Pancreas (tissue), 10 donors: Measurements from ENCODE around the gene PPP2R5E. TPM values are rescaled to one million over a fixed set of nuclear protein-coding genes. Genes with fewer than 3 reads are reported as not detected.

ENCODE experiments used
- ATAC-seq, 4 donors: fragments of 200-7000 bp; cut with Tn5 transposase; one replicate each; pipeline versions ENCODE4 v1.8.0 to v1.9.1; 2020; ENCODE audit warnings: mild to moderate bottlenecking in 4 of 4, moderate library complexity in 4 of 4
- DNase-seq, 6 donors: peaks; one replicate each; pipeline ENCODE4 v3.0.0-alpha.2; 2020
- FAIRE-seq: peaks from 2 replicates; lab custom pipeline; 2012; peaks lifted over from hg19 to GRCh38; lab: Jason Lieb, UNC
- H3K27ac ChIP-seq, 4 donors: fragments of 200-600 bp; sonication (generic); 1 replicate in 3 of 4; 2 replicates in 1 of 4; pipeline versions ENCODE4 v1.5.0 to v1.8.0; 2020
- H3K27me3 ChIP-seq, 4 donors: fragments of 200-600 bp; one replicate each; pipeline ENCODE4 v1.8.0; 2021
- H3K36me3 ChIP-seq, 3 donors: fragments of 200-600 bp; sonication (generic) in 1 of 3; one replicate each; pipeline versions ENCODE4 v1.5.0 to v1.8.0; 2020 to 2021
- H3K4me1 ChIP-seq, 3 donors: fragments of 200-600 bp; one replicate each; pipeline ENCODE4 v1.8.0; 2021
- H3K4me3 ChIP-seq, 4 donors: fragments of 200-600 bp; sonication (generic) in 2 of 4; one replicate each; pipeline versions ENCODE4 v1.5.0 to v1.8.0; 2020 to 2021
- H3K9me3 ChIP-seq, 4 donors: fragments of 200-600 bp; one replicate each; pipeline ENCODE4 v1.8.0; 2021
- WGBS, 2 donors: extraction: QIAGEN DNeasy Blood & Tissue Kit; methylation state at CpG; one replicate each; pipeline ENCODE4 v1.1.7; 2013; 5-methylcytosine and 5-hydroxymethylcytosine counted together
- intact Hi-C, 3 donors: fragments of 100-400 bp; cut with DNase I; formaldehyde crosslinking; loops; one replicate each; pipeline versions ENCODE4 v1.11.1 to v1.14.2; 2022
- polyA plus RNA-seq, 2 donors: library from polyadenylated mRNA; stranded (reverse); fragments of 200-250 nt; gene quantifications; one replicate each; pipeline ENCODE4 v1.2.3, GENCODE V29; 2013
- total RNA-seq, 6 donors: library from RNA; stranded (reverse); fragmentation: NEBNext Ultra II Directional in 4 of 6; extraction: Animal tissue kit (Norgen Biotek cat#: 25700) in 4 of 6; gene quantifications; one replicate each; pipeline versions ENCODE4 v1.2.1 to v1.2.4, GENCODE V29; 2021 to 2023
- TF ChIP-seq, protein P1 (sequence below), 4 donors: fragments of 200-600 bp; sonication (generic) in 3 of 4; IDR thresholded peaks; one replicate each; pipeline versions ENCODE4 v1.5.0 to v1.8.0; 2021; ENCODE audit warnings: antibody characterized with exemption in 4 of 4
- donor health status: healthy with polysubstance abuse.
- donor health status: DM: no; HTN: no; CAD: no; lungs with moderate emphysema.
- donor health status: DM: no; HTN: no; CAD: no.
- donor health status: control.
- donor health status: control.
- donor health status: Bipolar disorder and iron deficiency.
- donor health status: DM: yes; HTN: yes; CAD: no.
- donor health status: DM: no; HTN: no; CAD: no.
- donor health status: DM: no; HTN: no; CAD: no.
- donor health status: DM: yes; HTN: yes; CAD: no.

PPP2R5E gene
- total and polyA plus RNA-seq, 8 donors = 3.6 to 25.6 (median 15.0) TPM

DNA sequence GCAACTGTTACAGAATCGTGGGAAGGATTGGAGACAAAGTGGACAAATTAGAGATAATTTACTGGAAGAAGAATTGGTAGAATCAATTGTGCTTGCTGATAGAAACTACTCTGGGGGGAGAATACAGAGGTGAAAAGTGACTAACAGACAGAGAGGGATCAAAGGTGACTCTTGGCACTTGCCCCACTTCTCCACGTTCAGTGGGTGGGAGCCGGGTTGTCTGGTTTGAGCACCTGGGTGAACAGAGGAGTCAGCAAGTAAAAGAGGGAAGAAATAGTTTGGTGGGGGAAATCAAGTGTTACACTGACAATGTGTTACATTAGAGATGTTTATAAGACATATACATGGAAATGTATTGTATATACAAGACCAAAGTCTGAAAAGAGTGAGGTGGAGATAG is 69.1 kb downstream of the PPP2R5E start:
- intact Hi-C loops = no loop called here
- DNase-seq (no peak), FAIRE-seq (no peak), ATAC-seq (no peak)
- Histone ChIP-seq H3K27me3 (no peaks in the 10 kb centered on the region), H3K9me3 (no peaks in the 10 kb centered on the region), H3K4me3 (no peak overlapping the region), H3K4me1 (peaks cover 18 to 56% (median 37%) of the 10 kb centered on the region in 3 donors), H3K36me3 (no peaks in the 10 kb centered on the region), H3K27ac (no peak overlapping the region)
- WGBS, 2 donors = 69 to 72% methylated on average over 3 of the region's 3 CpGs
- TF ChIP-seq, protein P1, sequence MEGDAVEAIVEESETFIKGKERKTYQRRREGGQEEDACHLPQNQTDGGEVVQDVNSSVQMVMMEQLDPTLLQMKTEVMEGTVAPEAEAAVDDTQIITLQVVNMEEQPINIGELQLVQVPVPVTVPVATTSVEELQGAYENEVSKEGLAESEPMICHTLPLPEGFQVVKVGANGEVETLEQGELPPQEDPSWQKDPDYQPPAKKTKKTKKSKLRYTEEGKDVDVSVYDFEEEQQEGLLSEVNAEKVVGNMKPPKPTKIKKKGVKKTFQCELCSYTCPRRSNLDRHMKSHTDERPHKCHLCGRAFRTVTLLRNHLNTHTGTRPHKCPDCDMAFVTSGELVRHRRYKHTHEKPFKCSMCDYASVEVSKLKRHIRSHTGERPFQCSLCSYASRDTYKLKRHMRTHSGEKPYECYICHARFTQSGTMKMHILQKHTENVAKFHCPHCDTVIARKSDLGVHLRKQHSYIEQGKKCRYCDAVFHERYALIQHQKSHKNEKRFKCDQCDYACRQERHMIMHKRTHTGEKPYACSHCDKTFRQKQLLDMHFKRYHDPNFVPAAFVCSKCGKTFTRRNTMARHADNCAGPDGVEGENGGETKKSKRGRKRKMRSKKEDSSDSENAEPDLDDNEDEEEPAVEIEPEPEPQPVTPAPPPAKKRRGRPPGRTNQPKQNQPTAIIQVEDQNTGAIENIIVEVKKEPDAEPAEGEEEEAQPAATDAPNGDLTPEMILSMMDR (IDR thresholded peaks at IDR 0.05) = no peak

DNA sequence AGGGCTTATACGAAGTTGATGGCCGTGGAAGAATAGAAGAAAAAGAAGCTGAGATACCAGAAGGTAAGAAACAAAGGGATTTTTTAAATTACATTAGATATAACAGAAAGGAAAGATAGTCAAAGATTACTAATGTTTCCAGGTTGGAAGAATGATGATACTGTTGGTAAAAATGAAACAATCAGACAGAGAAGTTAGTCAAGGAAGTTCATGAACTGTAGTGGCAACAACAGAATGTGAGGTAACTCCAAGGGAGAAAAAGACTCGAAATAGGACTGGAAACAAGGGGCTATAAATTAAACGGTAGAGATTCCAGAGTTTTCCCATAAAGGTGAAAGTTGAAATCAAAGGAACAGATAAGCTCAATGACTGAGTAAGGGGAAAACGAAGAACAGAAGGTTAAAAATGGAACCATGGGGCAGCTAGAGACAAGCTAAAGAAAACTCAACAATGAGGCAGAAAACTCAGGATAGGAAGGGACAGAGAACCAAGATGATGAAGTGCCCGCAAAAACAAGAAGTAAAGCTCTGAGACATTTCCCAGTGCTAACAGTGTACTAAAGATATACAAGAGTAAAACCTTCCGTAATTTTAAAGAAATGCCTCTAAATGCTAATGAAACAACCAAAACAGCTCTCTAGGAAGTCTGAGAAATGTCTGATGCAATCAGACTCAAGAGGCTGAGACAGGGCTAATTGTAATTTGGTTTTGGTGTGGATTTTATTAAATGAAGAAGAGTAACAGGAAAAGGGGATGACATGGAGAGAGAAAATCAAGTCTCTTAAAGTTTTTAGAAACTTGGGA is 70.0 kb downstream of the PPP2R5E start:
- FAIRE-seq (no peak), DNase-seq (no peak), ATAC-seq (no peak)
- WGBS, 2 donors = 78 to 89% methylated on average over 7 of the region's 7 CpGs
- Histone ChIP-seq H3K27me3 (no peaks in the 10 kb centered on the region), H3K4me1 (peaks cover 18 to 59% (median 45%) of the 10 kb centered on the region in 3 donors), H3K4me3 (no peak overlapping the region), H3K27ac (peak overlapping the region in 2 of 4 donors; percentile 68 to 80), H3K9me3 (no peaks in the 10 kb centered on the region), H3K36me3 (no peaks in the 10 kb centered on the region)
- intact Hi-C loops = no loop called here
- TF ChIP-seq, protein P1 (IDR thresholded peaks at IDR 0.05) = no peak

DNA sequence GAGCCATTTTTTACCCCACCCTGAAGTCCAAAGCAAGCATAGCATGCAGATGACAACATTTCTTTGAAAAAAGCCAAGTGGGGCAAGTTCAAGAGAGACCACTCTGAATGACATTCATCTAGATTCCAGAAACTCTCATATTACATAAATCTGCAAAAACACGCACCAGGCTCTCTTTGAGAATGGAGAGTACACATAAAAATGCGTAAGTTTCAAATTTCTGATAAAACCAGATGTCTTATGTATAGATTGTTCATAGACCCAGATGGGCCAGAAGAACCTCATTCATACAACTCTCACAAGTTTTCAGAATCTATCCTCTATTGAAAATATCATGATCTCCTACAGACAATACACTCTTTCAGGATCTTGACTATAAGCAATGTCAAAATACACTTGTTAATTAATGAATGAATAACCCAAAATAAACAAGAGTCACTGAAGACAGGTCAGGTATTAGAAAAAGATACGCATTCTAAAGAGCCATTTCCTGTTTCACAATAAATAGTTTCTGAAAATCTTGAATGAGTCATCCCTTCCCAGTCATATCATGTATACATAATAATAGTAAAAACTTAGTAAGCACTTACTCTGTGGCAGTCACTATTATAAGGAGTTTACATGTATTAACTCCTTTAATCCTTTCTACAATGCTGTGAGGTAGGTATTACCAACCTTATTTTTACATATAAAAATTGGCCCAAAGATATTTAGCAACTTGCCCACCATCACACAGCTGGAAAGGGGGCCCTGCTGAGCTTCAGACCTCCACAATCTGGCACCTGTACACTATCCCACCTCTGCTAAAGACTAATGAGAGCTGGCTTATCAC is 72.0 kb downstream of the PPP2R5E start:
- H3K4me1 ChIP-seq = peaks cover 20 to 50% (median 33%) of the 10 kb centered on the region in 3 donors
- peak; percentile 71 for FAIRE-seq

DNA sequence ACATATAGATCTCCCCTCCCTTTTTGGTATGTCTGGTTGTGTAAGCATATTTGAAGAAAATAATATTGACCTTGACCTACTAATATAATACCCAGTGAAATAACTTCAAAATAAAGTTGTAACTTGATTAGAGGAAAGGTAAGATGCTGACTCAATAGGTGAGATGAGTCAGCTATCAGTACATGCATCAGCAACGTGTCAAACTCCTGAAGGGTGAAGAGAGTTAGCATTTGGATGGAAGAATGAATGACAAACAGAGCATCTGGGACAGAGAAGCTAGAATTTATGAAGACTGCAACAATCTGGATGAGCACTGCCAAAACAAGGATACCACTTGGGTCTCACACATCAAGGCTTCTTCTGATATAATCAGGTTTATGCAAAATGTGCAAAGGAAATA is 74.9 kb downstream of the PPP2R5E start:
- Histone ChIP-seq H3K4me3 (no peak overlapping the region), H3K27me3 (no peaks in the 10 kb centered on the region), H3K27ac (no peak overlapping the region), H3K9me3 (no peaks in the 10 kb centered on the region), H3K4me1 (peaks cover 20 to 45% (median 33%) of the 10 kb centered on the region in 3 donors), H3K36me3 (no peaks in the 10 kb centered on the region)
- intact Hi-C loops = no loop called here
- ATAC-seq = no peak
- no peak for DNase-seq
- WGBS, 2 donors = 53 to 56% methylated on average over 1 of the region's 1 CpG
- TF ChIP-seq, protein P1 (IDR thresholded peaks at IDR 0.05) = no peak
- FAIRE-seq = no peak

More for the DNA sequence above, 72.0 kb downstream of the PPP2R5E start:
- peak overlapping the region in 3 of 4 donors; percentile 13 to 80 (median 68) for H3K27ac ChIP-seq
- intact Hi-C loops = no loop called here
- H3K4me3 ChIP-seq = no peak overlapping the region
- H3K9me3 ChIP-seq = no peaks in the 10 kb centered on the region
- no peaks in the 10 kb centered on the region for H3K27me3 ChIP-seq
- ATAC-seq (peak; percentile 83 to 90 (median 85)), DNase-seq (no peak)
- WGBS, 2 donors = 34 to 36% methylated on average over 3 of the region's 3 CpGs
- no peaks in the 10 kb centered on the region for H3K36me3 ChIP-seq
- TF ChIP-seq, protein P1 (IDR thresholded peaks at IDR 0.05) = no peak
